Neural cell (in vitro differentiated cells): ENCODE results near the gene DCLK1.

Experiments used
- EZH2 ChIP-seq: fragments of 200-600, 300-800 bp; shearing (Covaris generic), sonication (generic); IDR thresholded peaks from 2 replicates; pipeline ENCODE4 v1.6.1; 2014; ENCODE audit warnings: antibody characterized with exemption, low read length, borderline replicate concordance, mild to moderate bottlenecking; ENCODE audit not compliant: insufficient read depth, poor library complexity, severe bottlenecking
- POLR2AphosphoS5 ChIP-seq: IDR thresholded peaks from 2 replicates; pipeline ENCODE4 v1.6.1; 2012

- TF ChIP-seq POLR2AphosphoS5 (no peak), EZH2 (no peak)
These were observed 32.7 kb upstream of the DCLK1 start for GRCh38 chr13:36163809-36164308.
